Measurements from ENCODE around the gene IRF8. TPM values are rescaled to one million over a fixed set of nuclear protein-coding genes. Genes with fewer than 3 reads are reported as not detected.
A peak's percentile ranks its signal among the peaks of the same experiment; 100 is the strongest.

The IRF8 gene
- total RNA-seq, 3 donors from 2014 or later (not counting 1 experiment from before 2014, with no cell fraction given): 101 to 167 (median 122) TPM

- Histone ChIP-seq H3K4me1 (ENCODE audit: control insufficient read depth, insufficient read depth, low read length) (peaks cover 18% of the 10 kb centered on the region), H3K27ac (ENCODE audit: low read length) (no peak overlapping the region), H3K9me3 (ENCODE audit: control insufficient read depth, insufficient read depth, low read length) (no peaks in the 10 kb centered on the region), H3K27me3 (ENCODE audit: control insufficient read depth, insufficient read depth, low read length) (no peaks in the 10 kb centered on the region), H3K4me3 (ENCODE audit: low read length) (no peak overlapping the region), H3K36me3 (ENCODE audit: control insufficient read depth, insufficient read depth, low read length) (no peaks in the 10 kb centered on the region)
- Mint-ChIP-seq H3K9me3 (no peaks in the 10 kb centered on the region), H3K27me3 (ENCODE audit: low read depth in 2 of 2) (peaks cover 26 to 29% of the 10 kb centered on the region in 2 donors), H3K36me3 (no peaks in the 10 kb centered on the region), H3K4me1 (peaks cover 30 to 33% of the 10 kb centered on the region in 2 donors), H3K4me3 (no peak overlapping the region), H3K27ac (no peak overlapping the region)
- intact Hi-C loops (cut with micrococcal nuclease): no loop called here
- ATAC-seq: no peak
- 87% methylated on average over 4 of the region's 6 CpGs for WGBS (ENCODE audit: insufficient coverage)
- TF ChIP-seq, protein P1, sequence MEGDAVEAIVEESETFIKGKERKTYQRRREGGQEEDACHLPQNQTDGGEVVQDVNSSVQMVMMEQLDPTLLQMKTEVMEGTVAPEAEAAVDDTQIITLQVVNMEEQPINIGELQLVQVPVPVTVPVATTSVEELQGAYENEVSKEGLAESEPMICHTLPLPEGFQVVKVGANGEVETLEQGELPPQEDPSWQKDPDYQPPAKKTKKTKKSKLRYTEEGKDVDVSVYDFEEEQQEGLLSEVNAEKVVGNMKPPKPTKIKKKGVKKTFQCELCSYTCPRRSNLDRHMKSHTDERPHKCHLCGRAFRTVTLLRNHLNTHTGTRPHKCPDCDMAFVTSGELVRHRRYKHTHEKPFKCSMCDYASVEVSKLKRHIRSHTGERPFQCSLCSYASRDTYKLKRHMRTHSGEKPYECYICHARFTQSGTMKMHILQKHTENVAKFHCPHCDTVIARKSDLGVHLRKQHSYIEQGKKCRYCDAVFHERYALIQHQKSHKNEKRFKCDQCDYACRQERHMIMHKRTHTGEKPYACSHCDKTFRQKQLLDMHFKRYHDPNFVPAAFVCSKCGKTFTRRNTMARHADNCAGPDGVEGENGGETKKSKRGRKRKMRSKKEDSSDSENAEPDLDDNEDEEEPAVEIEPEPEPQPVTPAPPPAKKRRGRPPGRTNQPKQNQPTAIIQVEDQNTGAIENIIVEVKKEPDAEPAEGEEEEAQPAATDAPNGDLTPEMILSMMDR (IDR thresholded peaks at IDR 0.05): no peak
- DNase-seq: no peak
Measured at GRCh38 chr16:85879549-85879948, 19.4 kb upstream of the IRF8 start.

DNA sequence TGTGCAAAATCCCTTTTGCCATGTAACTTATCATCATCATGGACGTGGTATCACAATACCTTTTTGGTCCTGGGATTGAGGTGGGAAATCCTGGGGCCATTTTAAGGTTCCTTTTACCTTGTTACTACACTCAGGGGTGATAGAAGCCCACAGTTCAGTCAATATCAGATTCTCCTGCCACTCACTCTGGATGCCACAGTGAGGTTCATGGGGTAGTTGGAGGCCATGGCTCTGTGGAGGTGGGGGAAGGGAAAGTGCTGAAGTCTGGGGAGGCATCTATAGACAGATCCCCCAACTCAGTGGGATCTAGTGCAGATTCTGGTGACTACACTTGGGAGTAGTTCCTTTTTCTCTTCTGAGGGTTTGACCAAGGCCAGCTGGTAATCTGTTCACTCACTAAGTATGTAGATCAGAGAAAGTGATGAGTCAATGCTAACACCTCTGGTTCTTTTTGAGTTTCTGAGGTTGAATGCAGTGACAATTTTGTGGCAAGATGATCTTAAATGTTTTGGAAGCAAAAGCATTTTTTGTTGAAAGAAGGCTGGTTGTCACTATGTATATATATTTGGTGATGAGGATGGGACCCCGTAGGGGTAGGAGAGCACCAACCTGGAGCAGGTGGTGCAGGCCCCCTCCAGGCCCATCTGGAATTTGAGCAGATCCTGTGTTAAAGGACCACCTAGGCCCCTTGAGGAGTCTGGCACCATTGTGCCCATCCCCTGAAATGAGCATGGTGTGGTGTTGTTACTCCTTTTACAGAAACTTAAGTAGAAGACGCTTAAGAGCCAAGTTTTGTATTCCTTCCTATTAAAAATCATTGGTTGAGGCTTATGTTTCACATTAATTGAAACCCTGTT is 18.8 kb upstream of the IRF8 start:
- intact Hi-C loops (cut with micrococcal nuclease): loop anchor here (1.0 kb wide), 1 partner anchor 8 kb away; no protein-coding TSS in a partner anchor
- TF ChIP-seq, protein P1 (IDR thresholded peaks at IDR 0.05): no peak
- H3K36me3 ChIP-seq (ENCODE audit: control insufficient read depth, insufficient read depth, low read length): no peaks in the 10 kb centered on the region
- H3K4me1 Mint-ChIP-seq: peaks cover 30 to 33% of the 10 kb centered on the region in 2 donors
- DNase-seq (no peak), ATAC-seq (peak; percentile 33 to 82 (median 73))
- no peak overlapping the region for H3K4me3 ChIP-seq (ENCODE audit: low read length)
- no peak overlapping the region for H3K4me3 Mint-ChIP-seq
- no peak overlapping the region for H3K27ac ChIP-seq (ENCODE audit: low read length)
- peaks cover 18% of the 10 kb centered on the region for H3K4me1 ChIP-seq (ENCODE audit: control insufficient read depth, insufficient read depth, low read length)
- no peaks in the 10 kb centered on the region for H3K36me3 Mint-ChIP-seq
- H3K27me3 ChIP-seq (ENCODE audit: control insufficient read depth, insufficient read depth, low read length): no peaks in the 10 kb centered on the region
- no peaks in the 10 kb centered on the region for H3K9me3 Mint-ChIP-seq
- peak overlapping the region in 1 of 2 donors; percentile 57 for H3K27ac Mint-ChIP-seq
- 66% methylated on average over 3 of the region's 3 CpGs for WGBS (ENCODE audit: insufficient coverage)
- peaks cover 29 to 33% of the 10 kb centered on the region in 2 donors for H3K27me3 Mint-ChIP-seq (ENCODE audit: low read depth in 2 of 2)
- H3K9me3 ChIP-seq (ENCODE audit: control insufficient read depth, insufficient read depth, low read length): no peaks in the 10 kb centered on the region

GRCh38 chr16:85880861-85881260 is 18.1 kb upstream of the IRF8 start:
- intact Hi-C loops (cut with micrococcal nuclease): loop anchor here (1.0 kb wide), 1 partner anchor 7 kb away; no protein-coding TSS in a partner anchor
- DNase-seq (no peak), ATAC-seq (no peak)
- no peaks in the 10 kb centered on the region for H3K36me3 Mint-ChIP-seq
- WGBS (ENCODE audit: insufficient coverage): 90% methylated on average over 3 of the region's 3 CpGs
- TF ChIP-seq, protein P1 (IDR thresholded peaks at IDR 0.05): no peak
- Histone ChIP-seq H3K36me3 (ENCODE audit: control insufficient read depth, insufficient read depth, low read length) (no peaks in the 10 kb centered on the region), H3K4me1 (ENCODE audit: control insufficient read depth, insufficient read depth, low read length) (peaks cover 18% of the 10 kb centered on the region), H3K27ac (ENCODE audit: low read length) (no peak overlapping the region), H3K9me3 (ENCODE audit: control insufficient read depth, insufficient read depth, low read length) (no peaks in the 10 kb centered on the region), H3K27me3 (ENCODE audit: control insufficient read depth, insufficient read depth, low read length) (no peaks in the 10 kb centered on the region), H3K4me3 (ENCODE audit: low read length) (no peak overlapping the region)
- no peak overlapping the region for H3K27ac Mint-ChIP-seq
- peaks cover 30 to 33% of the 10 kb centered on the region in 2 donors for H3K4me1 Mint-ChIP-seq
- H3K27me3 Mint-ChIP-seq (ENCODE audit: low read depth in 2 of 2): peaks cover 31 to 37% of the 10 kb centered on the region in 2 donors
- no peaks in the 10 kb centered on the region for H3K9me3 Mint-ChIP-seq
- no peak overlapping the region for H3K4me3 Mint-ChIP-seq

All from natural killer cell (primary cell).